ENCODE measurements around the gene PEX3. TPM values are rescaled to one million over a fixed set of nuclear protein-coding genes. Genes with fewer than 3 reads are reported as not detected.
A peak's percentile ranks its signal among the peaks of the same experiment; 100 is the strongest.

Gene PEX3
- total and polyA plus RNA-seq, 10 donors, result 9.0 to 21.2 (median 14.4) TPM

DNA sequence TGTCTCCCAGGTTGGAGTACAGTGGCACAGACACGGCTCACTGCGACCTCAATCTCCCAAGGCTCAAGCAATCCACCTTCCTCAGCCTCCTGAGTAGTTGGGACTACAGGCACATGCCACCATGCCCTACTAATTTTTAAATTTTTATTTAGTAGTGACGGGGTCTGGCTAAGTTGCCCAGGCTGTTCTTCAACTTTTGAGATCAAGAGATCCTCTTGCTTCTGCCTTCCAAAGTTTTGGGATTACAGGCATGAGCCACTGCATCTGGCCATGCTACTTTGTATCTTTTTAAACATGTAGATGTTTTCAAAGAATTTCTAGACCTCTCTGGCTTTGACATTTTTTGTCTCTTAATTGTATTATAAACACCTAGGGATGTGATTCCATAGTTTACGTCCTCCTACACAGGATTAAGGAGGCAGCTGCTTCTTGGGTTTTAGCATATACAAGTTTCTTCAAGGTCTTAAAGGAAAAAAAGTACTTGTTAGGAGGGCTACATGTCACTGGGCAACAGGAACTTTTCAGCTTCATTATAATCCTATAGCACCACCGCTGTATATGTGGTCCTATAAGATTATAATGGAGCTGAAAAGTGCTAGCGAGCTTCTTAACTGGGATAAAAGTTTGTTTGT, 1.4 kb upstream of the PEX3 start:
- no peaks in the 10 kb centered on the region for H3K9me3 ChIP-seq
- H3K27me3 ChIP-seq (replicated peaks in 1 of 7), result no peaks in the 10 kb centered on the region
- H3K36me3 ChIP-seq, result peaks cover 0 to 8% (median 2%) of the 10 kb centered on the region in 6 donors
- H3K4me1 ChIP-seq, result peaks cover 18 to 50% (median 31%) of the 10 kb centered on the region in 6 donors
- 79 to 87% (median 80%) methylated on average over 6 of the region's 6 CpGs for WGBS, 5 donors
- intact Hi-C loops (cut with DNase I; ENCODE audit: low total_unique reads), result no loop called here
- peak overlapping the region in 4 of 8 donors; percentile 79 to 88 (median 84) for H3K27ac ChIP-seq
- DNase-seq, result no peak
- no peak for TF ChIP-seq POLR2A (IDR thresholded peaks at IDR 0.05)
- no peak for TF ChIP-seq POLR2AphosphoS5 (IDR thresholded peaks at IDR 0.05)
- TF ChIP-seq, protein P1, sequence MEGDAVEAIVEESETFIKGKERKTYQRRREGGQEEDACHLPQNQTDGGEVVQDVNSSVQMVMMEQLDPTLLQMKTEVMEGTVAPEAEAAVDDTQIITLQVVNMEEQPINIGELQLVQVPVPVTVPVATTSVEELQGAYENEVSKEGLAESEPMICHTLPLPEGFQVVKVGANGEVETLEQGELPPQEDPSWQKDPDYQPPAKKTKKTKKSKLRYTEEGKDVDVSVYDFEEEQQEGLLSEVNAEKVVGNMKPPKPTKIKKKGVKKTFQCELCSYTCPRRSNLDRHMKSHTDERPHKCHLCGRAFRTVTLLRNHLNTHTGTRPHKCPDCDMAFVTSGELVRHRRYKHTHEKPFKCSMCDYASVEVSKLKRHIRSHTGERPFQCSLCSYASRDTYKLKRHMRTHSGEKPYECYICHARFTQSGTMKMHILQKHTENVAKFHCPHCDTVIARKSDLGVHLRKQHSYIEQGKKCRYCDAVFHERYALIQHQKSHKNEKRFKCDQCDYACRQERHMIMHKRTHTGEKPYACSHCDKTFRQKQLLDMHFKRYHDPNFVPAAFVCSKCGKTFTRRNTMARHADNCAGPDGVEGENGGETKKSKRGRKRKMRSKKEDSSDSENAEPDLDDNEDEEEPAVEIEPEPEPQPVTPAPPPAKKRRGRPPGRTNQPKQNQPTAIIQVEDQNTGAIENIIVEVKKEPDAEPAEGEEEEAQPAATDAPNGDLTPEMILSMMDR (IDR thresholded peaks at IDR 0.05 in 8 of 11, conservative IDR thresholded peaks at IDR 0.05 in 3 of 11), result no peak
- peak overlapping the region; percentile 62 to 83 (median 72) for H3K4me3 ChIP-seq

DNA sequence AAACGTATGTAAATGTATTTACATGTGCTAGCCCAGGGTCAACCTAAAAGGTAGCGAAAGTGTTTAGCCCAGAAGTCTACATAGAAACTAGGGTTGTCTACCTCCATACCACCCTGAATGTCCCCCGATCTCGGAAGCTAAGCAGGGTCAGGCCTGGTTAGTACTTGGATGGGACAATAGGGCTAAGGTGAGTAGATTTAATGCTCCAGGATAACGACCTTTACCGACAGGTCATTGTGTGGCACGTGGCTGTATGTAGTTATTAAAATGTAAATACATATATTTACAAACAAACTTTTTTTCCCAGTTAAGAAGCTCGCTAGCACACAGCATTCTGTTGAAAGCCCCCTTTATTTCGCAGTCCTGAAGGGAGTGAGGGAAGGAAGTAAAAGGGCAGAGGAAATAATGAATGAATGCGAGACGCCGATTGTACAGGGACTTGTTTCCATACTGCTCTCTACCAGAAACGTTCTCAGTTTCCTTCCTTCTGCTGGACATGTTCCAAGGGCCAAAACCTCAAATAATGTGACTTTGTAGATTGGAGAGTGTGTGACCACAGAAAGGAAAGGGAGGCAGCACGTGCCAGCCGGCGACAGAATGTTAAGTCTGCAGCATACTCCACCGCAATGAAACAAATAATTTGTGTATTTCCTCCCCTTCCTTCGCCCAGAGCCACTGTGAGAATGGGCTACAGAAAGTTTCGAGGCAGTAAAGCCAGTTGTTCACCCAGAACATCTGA, 722 bp upstream of the PEX3 start:
- no peaks in the 10 kb centered on the region for H3K9me3 ChIP-seq
- H3K27me3 ChIP-seq (replicated peaks in 1 of 7), result no peaks in the 10 kb centered on the region
- 4 to 6% (median 5%) methylated on average over 19 of the region's 19 CpGs for WGBS, 5 donors
- DNase-seq, result no peak
- H3K4me1 ChIP-seq, result peaks cover 18 to 55% (median 31%) of the 10 kb centered on the region in 6 donors
- H3K27ac ChIP-seq, result peak overlapping the region; percentile 76 to 88 (median 80)
- TF ChIP-seq POLR2A (IDR thresholded peaks at IDR 0.05) (no peak), POLR2AphosphoS5 (IDR thresholded peaks at IDR 0.05) (no peak)
- TF ChIP-seq, protein P1 (IDR thresholded peaks at IDR 0.05 in 8 of 11, conservative IDR thresholded peaks at IDR 0.05 in 3 of 11), result no peak
- intact Hi-C loops (cut with DNase I; ENCODE audit: low total_unique reads), result no loop called here
- peak overlapping the region; percentile 62 to 83 (median 72) for H3K4me3 ChIP-seq
- H3K36me3 ChIP-seq, result peaks cover 0 to 15% (median 2%) of the 10 kb centered on the region in 6 donors

DNA sequence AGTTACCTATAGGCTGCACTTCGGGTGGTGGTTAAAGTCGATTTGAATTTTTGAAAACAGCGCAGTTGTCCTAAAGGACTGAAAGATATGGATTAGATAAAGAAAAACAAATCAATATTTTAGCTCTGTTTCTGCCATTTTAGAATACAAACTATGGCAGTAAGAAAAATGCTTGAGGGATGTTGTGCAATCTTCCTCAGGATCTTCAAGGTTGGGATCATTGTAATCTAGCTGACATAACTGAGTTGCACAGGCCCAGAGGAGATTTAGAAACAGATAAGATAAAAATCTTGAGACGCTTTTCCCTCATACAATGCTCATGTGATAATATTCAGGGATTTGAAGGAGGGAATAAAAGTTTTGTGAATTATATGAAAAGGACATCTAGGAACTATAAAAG, 926 bp downstream of the PEX3 start:
- intact Hi-C loops (cut with DNase I; ENCODE audit: low total_unique reads), result no loop called here
- TF ChIP-seq POLR2AphosphoS5 (IDR thresholded peaks at IDR 0.05), result no peak
- TF ChIP-seq, protein P1 (IDR thresholded peaks at IDR 0.05 in 8 of 11, conservative IDR thresholded peaks at IDR 0.05 in 3 of 11), result no peak
- no peak for TF ChIP-seq POLR2A (IDR thresholded peaks at IDR 0.05)
- Histone ChIP-seq H3K27me3 (replicated peaks in 1 of 7) (no peaks in the 10 kb centered on the region), H3K27ac (peak overlapping the region in 7 of 8 donors; percentile 76 to 88 (median 80)), H3K9me3 (no peaks in the 10 kb centered on the region), H3K4me1 (peaks cover 18 to 58% (median 31%) of the 10 kb centered on the region in 6 donors), H3K4me3 (peak overlapping the region in 7 of 8 donors; percentile 62 to 83 (median 69)), H3K36me3 (peaks cover 0 to 15% (median 2%) of the 10 kb centered on the region in 6 donors)
- DNase-seq, result no peak
- WGBS, 5 donors, result 27 to 38% (median 31%) methylated on average over 4 of the region's 4 CpGs
